Keratinocyte (primary cell): ENCODE data around the gene SMPD2. TPM values are rescaled to one million over a fixed set of nuclear protein-coding genes. Genes with fewer than 3 reads are reported as not detected.

ENCODE experiments used
- DNase-seq: peaks from one replicate; pipeline ENCODE4 v3.0.0-alpha.2; 2011; ENCODE audit warnings: low read depth, missing footprints, low spot score
- FAIRE-seq: peaks from 2 replicates; lab custom pipeline; 2011; peaks lifted over from hg19 to GRCh38; lab: Jason Lieb, UNC
- H2AFZ ChIP-seq: 2 replicates; pipeline ENCODE4 v1.6.0; 2012; ENCODE audit warnings: low read length, control low read depth, inconsistent platforms; ENCODE audit not compliant: control insufficient read depth
- H3K27ac ChIP-seq: 2 replicates; pipeline ENCODE4 v1.5.1; 2011; ENCODE audit warnings: low read length; ENCODE audit not compliant: control insufficient read depth, insufficient read depth
- H3K27me3 ChIP-seq: 3 replicates; pipeline ENCODE4 v1.6.0; 2011; ENCODE audit warnings: low read length; ENCODE audit not compliant: control insufficient read depth, insufficient read depth; ENCODE audit errors: extremely low read depth
- H3K36me3 ChIP-seq, 2 experiments: 2 replicates in 1 of 2; 3 replicates in 1 of 2; pipeline ENCODE4 v1.5.1; 2011; ENCODE audit warnings: low read length in 2 of 2, mild to moderate bottlenecking in 1 of 2; ENCODE audit not compliant: control insufficient read depth in 2 of 2, insufficient read depth in 2 of 2; ENCODE audit errors: extremely low read depth in 1 of 2
- H3K4me1 ChIP-seq: 3 replicates; pipeline ENCODE4 v1.5.1; 2011; ENCODE audit warnings: low read length; ENCODE audit not compliant: control insufficient read depth, insufficient read depth; ENCODE audit errors: extremely low read depth
- H3K4me2 ChIP-seq: 3 replicates; pipeline ENCODE4 v1.6.0; 2011; ENCODE audit warnings: low read depth, low read length; ENCODE audit not compliant: control insufficient read depth, insufficient read depth; ENCODE audit errors: extremely low read depth
- H3K4me3 ChIP-seq, 3 experiments: fragments of 200-600 bp in 1 of 3; sonication (generic) in 1 of 3; 2 replicates in 2 of 3; 3 replicates in 1 of 3; pipeline ENCODE4 v1.5.1; 2011 to 2016; ENCODE audit warnings: low read length in 3 of 3, mild to moderate bottlenecking in 3 of 3, control low read depth in 2 of 3, inconsistent platforms in 1 of 3, low read depth in 1 of 3, mixed read lengths in 1 of 3, mixed run types in 1 of 3, moderate library complexity in 1 of 3; ENCODE audit not compliant: control insufficient read depth in 2 of 3, insufficient read depth in 2 of 3; ENCODE audit errors: extremely low read depth in 1 of 3
- H3K79me2 ChIP-seq: 2 replicates; pipeline ENCODE4 v1.6.0; 2012; ENCODE audit warnings: low read length; ENCODE audit not compliant: control insufficient read depth, insufficient read depth
- H3K9ac ChIP-seq: 3 replicates; pipeline ENCODE4 v1.6.0; 2011; ENCODE audit warnings: low read length; ENCODE audit not compliant: control insufficient read depth, insufficient read depth; ENCODE audit errors: extremely low read depth
- H3K9me1 ChIP-seq: 3 replicates; pipeline ENCODE4 v1.6.0; 2011; ENCODE audit warnings: low read length; ENCODE audit not compliant: control insufficient read depth, insufficient read depth; ENCODE audit errors: extremely low read depth
- H3K9me3 ChIP-seq: 2 replicates; pipeline ENCODE4 v1.5.1; 2012; ENCODE audit warnings: low read depth, low read length; ENCODE audit not compliant: control insufficient read depth
- H4K20me1 ChIP-seq: 3 replicates; pipeline ENCODE4 v1.6.0; 2011; ENCODE audit warnings: low read length; ENCODE audit not compliant: control insufficient read depth, insufficient read depth; ENCODE audit errors: extremely low read depth
- EZH2 ChIP-seq: IDR thresholded peaks from one replicate; pipeline ENCODE4 v1.6.1; 2012; ENCODE audit warnings: inconsistent platforms, mild to moderate bottlenecking, low read length, moderate library complexity
- dilution Hi-C: fragments of 300-500 bp; cut with MboI; formaldehyde crosslinking; loops from one replicate; pipeline ENCODE4 v1.7.0; 2020; ENCODE audit warnings: low sequenced_read_pairs; ENCODE audit not compliant: extremely low pct_ligation_motif_present
- polyA plus RNA-seq, 5 experiments: library from polyadenylated mRNA; depleted of rRNA in 3 of 5; stranded (reverse) in 3 of 5; stranded (forward) in 1 of 5; unstranded in 1 of 5; fragments of >200 nt; gene quantifications; 1 replicate in 1 of 5; 2 replicates in 3 of 5; 3 replicates in 1 of 5; pipeline versions ENCODE4 v1.2.1 to v1.2.3, GENCODE V29; 2011 to 2012; ENCODE audit warnings: missing spikeins in 2 of 5, low read depth in 1 of 5, low replicate concordance in 1 of 5
- TF ChIP-seq, protein P1 (sequence below), 3 experiments: IDR thresholded peaks in 1 of 3; conservative IDR thresholded peaks in 1 of 3; optimal IDR thresholded peaks in 1 of 3; 2 replicates in 2 of 3; 3 replicates in 1 of 3; pipeline versions ENCODE3 to v1.5.1; 2011; ENCODE audit warnings: low read length in 3 of 3, mild to moderate bottlenecking in 3 of 3, moderate library complexity in 2 of 3, control low read depth in 1 of 3, inconsistent platforms in 1 of 3; ENCODE audit not compliant: insufficient read depth in 2 of 3; ENCODE audit errors: extremely low read depth in 1 of 3

The SMPD2 gene
- polyA plus RNA-seq, 1 donor (not counting 4 experiments of a cell fraction or from before 2014, with no cell fraction given), result 11.7 TPM

DNA sequence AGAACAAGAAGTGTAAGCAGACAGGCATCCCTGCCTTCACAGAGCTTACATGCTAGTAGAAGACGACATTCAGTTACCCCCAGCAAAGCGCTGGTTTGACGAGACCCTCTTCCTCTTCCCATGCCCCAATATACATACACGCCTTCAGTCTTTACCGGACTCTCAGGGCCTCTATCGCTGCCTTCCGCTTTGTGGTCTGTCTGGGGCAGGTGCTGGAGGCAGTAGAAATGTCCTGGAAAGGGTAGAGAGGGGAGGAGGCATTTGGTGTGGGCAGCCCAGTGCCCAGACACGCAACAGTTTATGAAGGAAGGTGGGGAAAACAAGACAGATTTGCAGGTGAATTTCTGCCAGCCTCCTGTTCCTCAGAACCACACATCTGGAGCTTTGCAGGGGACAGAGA, 6.0 kb downstream of the SMPD2 start:
- no peak overlapping the region for H3K9ac ChIP-seq
- no peak overlapping the region for H3K27ac ChIP-seq
- H3K9me3 ChIP-seq, result no peaks in the 10 kb centered on the region
- peaks cover 34 to 46% of the 10 kb centered on the region in 2 experiments for H3K36me3 ChIP-seq
- H3K79me2 ChIP-seq, result no peaks in the 10 kb centered on the region
- no peaks in the 10 kb centered on the region for H3K27me3 ChIP-seq
- peaks cover 2% of the 10 kb centered on the region for H3K9me1 ChIP-seq
- no peak for DNase-seq
- peaks cover 6% of the 10 kb centered on the region for H3K4me1 ChIP-seq
- no peak overlapping the region for H2AFZ ChIP-seq
- dilution Hi-C loops, result no loop called here
- no peaks in the 10 kb centered on the region for H4K20me1 ChIP-seq
- no peak for TF ChIP-seq EZH2
- TF ChIP-seq, protein P1, sequence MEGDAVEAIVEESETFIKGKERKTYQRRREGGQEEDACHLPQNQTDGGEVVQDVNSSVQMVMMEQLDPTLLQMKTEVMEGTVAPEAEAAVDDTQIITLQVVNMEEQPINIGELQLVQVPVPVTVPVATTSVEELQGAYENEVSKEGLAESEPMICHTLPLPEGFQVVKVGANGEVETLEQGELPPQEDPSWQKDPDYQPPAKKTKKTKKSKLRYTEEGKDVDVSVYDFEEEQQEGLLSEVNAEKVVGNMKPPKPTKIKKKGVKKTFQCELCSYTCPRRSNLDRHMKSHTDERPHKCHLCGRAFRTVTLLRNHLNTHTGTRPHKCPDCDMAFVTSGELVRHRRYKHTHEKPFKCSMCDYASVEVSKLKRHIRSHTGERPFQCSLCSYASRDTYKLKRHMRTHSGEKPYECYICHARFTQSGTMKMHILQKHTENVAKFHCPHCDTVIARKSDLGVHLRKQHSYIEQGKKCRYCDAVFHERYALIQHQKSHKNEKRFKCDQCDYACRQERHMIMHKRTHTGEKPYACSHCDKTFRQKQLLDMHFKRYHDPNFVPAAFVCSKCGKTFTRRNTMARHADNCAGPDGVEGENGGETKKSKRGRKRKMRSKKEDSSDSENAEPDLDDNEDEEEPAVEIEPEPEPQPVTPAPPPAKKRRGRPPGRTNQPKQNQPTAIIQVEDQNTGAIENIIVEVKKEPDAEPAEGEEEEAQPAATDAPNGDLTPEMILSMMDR (optimal IDR thresholded peaks at IDR 0.05 in 1 of 3, IDR thresholded peaks at IDR 0.05 in 1 of 3, conservative IDR thresholded peaks at IDR 0.05 in 1 of 3; ENCODE audit: extremely low read depth in 1 of 3, insufficient read depth in 2 of 3, low read length in 3 of 3), result no peak
- no peak for FAIRE-seq
- H3K4me3 ChIP-seq, result no peak overlapping the region
- H3K4me2 ChIP-seq, result no peak overlapping the region

DNA sequence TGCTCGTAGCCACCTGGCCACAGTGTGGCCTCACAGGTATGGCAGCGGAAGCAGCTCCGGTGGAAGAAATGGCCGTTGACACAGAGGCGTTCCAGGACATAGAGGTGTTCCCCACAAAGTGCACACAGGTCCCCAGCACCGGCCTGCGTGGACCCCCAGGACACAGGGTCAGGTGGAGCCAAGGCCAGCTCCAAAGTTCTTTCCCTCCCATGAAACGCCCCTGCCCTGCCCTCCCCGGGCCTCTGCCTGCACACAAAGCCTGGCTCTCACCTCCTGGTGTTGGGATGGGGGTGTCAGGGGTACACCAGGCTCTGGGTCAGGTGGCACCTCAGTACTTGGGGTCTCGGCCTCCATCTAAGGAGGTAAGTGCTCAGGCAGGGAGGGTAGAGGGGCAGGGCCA, 6.6 kb downstream of the SMPD2 start:
- DNase-seq (no peak), FAIRE-seq (no peak)
- Histone ChIP-seq H3K27ac (no peak overlapping the region), H3K9me1 (peaks cover under 1% of the 10 kb centered on the region), H3K4me1 (peaks cover under 1% of the 10 kb centered on the region), H3K36me3 (peaks cover 39 to 45% of the 10 kb centered on the region in 2 experiments), H3K27me3 (no peaks in the 10 kb centered on the region), H2AFZ (no peak overlapping the region), H3K9ac (no peak overlapping the region), H3K4me2 (no peak overlapping the region), H4K20me1 (no peaks in the 10 kb centered on the region), H3K4me3 (no peak overlapping the region), H3K79me2 (no peaks in the 10 kb centered on the region), H3K9me3 (no peaks in the 10 kb centered on the region)
- TF ChIP-seq, protein P1 (optimal IDR thresholded peaks at IDR 0.05 in 1 of 3, IDR thresholded peaks at IDR 0.05 in 1 of 3, conservative IDR thresholded peaks at IDR 0.05 in 1 of 3; ENCODE audit: extremely low read depth in 1 of 3, insufficient read depth in 2 of 3, low read length in 3 of 3), result no peak
- no peak for TF ChIP-seq EZH2
- dilution Hi-C loops, result no loop called here
